ENCODE data around the gene FAM181A. TPM values are rescaled to one million over a fixed set of nuclear protein-coding genes. Genes with fewer than 3 reads are reported as not detected.
A peak's percentile ranks its signal among the peaks of the same experiment; 100 is the strongest.

FAM181A gene
- total and polyA plus RNA-seq, 4 experiments from 2014 or later, result not detected

- Mint-ChIP-seq H3K27me3 (no peaks in the 10 kb centered on the region), H3K9me3 (no peaks in the 10 kb centered on the region), H3K27ac (peak overlapping the region in 1 of 7 donors; percentile 61), H3K36me3 (no peaks in the 10 kb centered on the region), H3K4me3 (no peak overlapping the region), H3K4me1 (no peaks in the 10 kb centered on the region)
- ChIA-PET CTCF (ENCODE audit: partially characterized antibody) (interaction anchor here (1.1 to 1.4 kb wide), 2 partner anchors 9 to 10 kb away, joined by 3 read pairs; no protein-coding TSS in a partner anchor), POLR2A (ENCODE audit: partially characterized antibody) (no interaction called here)
- Histone ChIP-seq H3K27me3 (ENCODE audit: insufficient read depth, low read length) (no peaks in the 10 kb centered on the region), H3K4me1 (ENCODE audit: insufficient read depth, low read length) (no peaks in the 10 kb centered on the region), H3K9me3 (ENCODE audit: control insufficient read depth in 1 of 2, low read length in 2 of 2) (no peaks in the 10 kb centered on the region), H3K4me3 (ENCODE audit: low read length in 2 of 2) (no peak overlapping the region), H3K36me3 (ENCODE audit: insufficient read depth, low read length) (no peaks in the 10 kb centered on the region), H3K27ac (ENCODE audit: low read depth, low read length) (no peak overlapping the region)
- intact Hi-C loops (cut with micrococcal nuclease), result no loop called here
- DNase-seq, result no peak
Measured at GRCh38 chr14:93930296-93930988, 3.3 kb downstream of the FAM181A start.

GRCh38 chr14:93930989-93931307, 3.8 kb downstream of the FAM181A start:
- intact Hi-C loops (cut with micrococcal nuclease), result no loop called here
- ChIA-PET CTCF (ENCODE audit: partially characterized antibody) (interaction anchor here (1.4 kb wide), 1 partner anchor 8 kb away, joined by 3 read pairs; no protein-coding TSS in a partner anchor), POLR2A (ENCODE audit: partially characterized antibody) (no interaction called here)
- Histone ChIP-seq H3K4me1 (ENCODE audit: insufficient read depth, low read length) (no peaks in the 10 kb centered on the region), H3K4me3 (ENCODE audit: low read length in 2 of 2) (no peak overlapping the region), H3K27ac (ENCODE audit: low read depth, low read length) (no peak overlapping the region), H3K9me3 (ENCODE audit: control insufficient read depth in 1 of 2, low read length in 2 of 2) (no peaks in the 10 kb centered on the region), H3K27me3 (ENCODE audit: insufficient read depth, low read length) (no peaks in the 10 kb centered on the region), H3K36me3 (ENCODE audit: insufficient read depth, low read length) (no peaks in the 10 kb centered on the region)
- no peak for DNase-seq
- no peaks in the 10 kb centered on the region for H3K36me3 Mint-ChIP-seq
- no peak overlapping the region for H3K27ac Mint-ChIP-seq
- no peaks in the 10 kb centered on the region for H3K27me3 Mint-ChIP-seq
- no peak overlapping the region for H3K4me3 Mint-ChIP-seq
- H3K4me1 Mint-ChIP-seq, result no peaks in the 10 kb centered on the region
- no peaks in the 10 kb centered on the region for H3K9me3 Mint-ChIP-seq

- Mint-ChIP-seq H3K27ac (no peak overlapping the region), H3K27me3 (no peaks in the 10 kb centered on the region), H3K4me1 (peaks cover 0 to 3% (median 1%) of the 10 kb centered on the region in 4 donors), H3K4me3 (no peak overlapping the region), H3K36me3 (peaks cover 0 to 2% of the 10 kb centered on the region in 2 donors), H3K9me3 (no peaks in the 10 kb centered on the region)
- no peaks in the 10 kb centered on the region for H3K27me3 ChIP-seq (ENCODE audit: insufficient read depth, low read length)
- ChIA-PET CTCF (ENCODE audit: partially characterized antibody) (interaction anchor here (34.5 kb wide), 1 partner anchor 35 kb away, joined by 1377 read pairs; the partner anchor contains the start of gene ASB2), POLR2A (ENCODE audit: partially characterized antibody) (no interaction called here)
- no peak for DNase-seq
- intact Hi-C loops (cut with micrococcal nuclease), result no loop called here
- H3K36me3 ChIP-seq (ENCODE audit: insufficient read depth, low read length), result no peaks in the 10 kb centered on the region
- H3K4me3 ChIP-seq (ENCODE audit: low read length in 2 of 2), result no peak overlapping the region
- no peaks in the 10 kb centered on the region for H3K9me3 ChIP-seq (ENCODE audit: control insufficient read depth in 1 of 2, low read length in 2 of 2)
- H3K4me1 ChIP-seq (ENCODE audit: insufficient read depth, low read length), result no peaks in the 10 kb centered on the region
- no peak overlapping the region for H3K27ac ChIP-seq (ENCODE audit: low read depth, low read length)
Measured at GRCh38 chr14:93932642-93933041, 5.5 kb downstream of the FAM181A start.

- Mint-ChIP-seq H3K4me3 (no peak overlapping the region), H3K36me3 (peaks cover 0 to 2% of the 10 kb centered on the region in 2 donors), H3K27ac (no peak overlapping the region), H3K4me1 (peaks cover 2 to 7% (median 5%) of the 10 kb centered on the region in 4 donors), H3K27me3 (no peaks in the 10 kb centered on the region), H3K9me3 (no peaks in the 10 kb centered on the region)
- DNase-seq, result no peak
- H3K4me3 ChIP-seq (ENCODE audit: low read length in 2 of 2), result no peak overlapping the region
- ChIA-PET POLR2A (ENCODE audit: partially characterized antibody) (no interaction called here), CTCF (ENCODE audit: partially characterized antibody) (interaction anchor here (0.8 to 34.5 kb wide), 4 partner anchors 32 to 101 kb away, joined by 3 to 1377 read pairs (median 226); partner anchors contain the start of genes ASB2 and CCDC197)
- no peaks in the 10 kb centered on the region for H3K27me3 ChIP-seq (ENCODE audit: insufficient read depth, low read length)
- no peaks in the 10 kb centered on the region for H3K9me3 ChIP-seq (ENCODE audit: control insufficient read depth in 1 of 2, low read length in 2 of 2)
- H3K27ac ChIP-seq (ENCODE audit: low read depth, low read length), result no peak overlapping the region
- H3K36me3 ChIP-seq (ENCODE audit: insufficient read depth, low read length), result no peaks in the 10 kb centered on the region
- H3K4me1 ChIP-seq (ENCODE audit: insufficient read depth, low read length), result peaks cover 3% of the 10 kb centered on the region
- intact Hi-C loops (cut with micrococcal nuclease), result no loop called here
Measured at GRCh38 chr14:93935213-93935612, 8.1 kb downstream of the FAM181A start.

- POLR2A ChIA-PET (ENCODE audit: partially characterized antibody), result interaction anchor here (8.4 kb wide), 1 partner anchor 36 kb away, joined by 146 read pairs; no protein-coding TSS in a partner anchor
- Histone ChIP-seq H3K4me3 (ENCODE audit: low read length in 2 of 2) (no peak overlapping the region), H3K36me3 (ENCODE audit: insufficient read depth, low read length) (no peaks in the 10 kb centered on the region), H3K27me3 (ENCODE audit: insufficient read depth, low read length) (no peaks in the 10 kb centered on the region), H3K27ac (ENCODE audit: low read depth, low read length) (no peak overlapping the region), H3K9me3 (ENCODE audit: control insufficient read depth in 1 of 2, low read length in 2 of 2) (no peaks in the 10 kb centered on the region), H3K4me1 (ENCODE audit: insufficient read depth, low read length) (peaks cover 3% of the 10 kb centered on the region)
- DNase-seq, result peak in 1 of 5 donors; percentile 26
- CTCF ChIA-PET (ENCODE audit: partially characterized antibody), result interaction anchor here (0.9 to 34.5 kb wide), 5 partner anchors 9 to 100 kb away, joined by 3 to 1377 read pairs (median 6); partner anchors contain the start of genes ASB2 and CCDC197
- Mint-ChIP-seq H3K27ac (peak overlapping the region in 3 of 7 donors; percentile 8 to 54 (median 19)), H3K9me3 (no peaks in the 10 kb centered on the region), H3K4me1 (peaks cover 2 to 13% (median 8%) of the 10 kb centered on the region in 4 donors), H3K27me3 (no peaks in the 10 kb centered on the region), H3K4me3 (peak overlapping the region in 1 of 8 donors; percentile 52), H3K36me3 (peaks cover 0 to 2% of the 10 kb centered on the region in 2 donors)
- intact Hi-C loops (cut with micrococcal nuclease), result no loop called here
Measured at GRCh38 chr14:93936245-93936644, 9.1 kb downstream of the FAM181A start.

- no peak overlapping the region for H3K4me3 ChIP-seq (ENCODE audit: low read length in 2 of 2)
- H3K27me3 Mint-ChIP-seq, result no peaks in the 10 kb centered on the region
- peaks cover 0 to 2% of the 10 kb centered on the region in 2 donors for H3K36me3 Mint-ChIP-seq
- no peak overlapping the region for H3K4me3 Mint-ChIP-seq
- no peak overlapping the region for H3K27ac Mint-ChIP-seq
- H3K36me3 ChIP-seq (ENCODE audit: insufficient read depth, low read length), result no peaks in the 10 kb centered on the region
- H3K9me3 ChIP-seq (ENCODE audit: control insufficient read depth in 1 of 2, low read length in 2 of 2), result no peaks in the 10 kb centered on the region
- DNase-seq, result no peak
- no peaks in the 10 kb centered on the region for H3K27me3 ChIP-seq (ENCODE audit: insufficient read depth, low read length)
- H3K9me3 Mint-ChIP-seq, result no peaks in the 10 kb centered on the region
- peaks cover 2 to 13% (median 8%) of the 10 kb centered on the region in 4 donors for H3K4me1 Mint-ChIP-seq
- H3K4me1 ChIP-seq (ENCODE audit: insufficient read depth, low read length), result peaks cover 3% of the 10 kb centered on the region
- ChIA-PET POLR2A (ENCODE audit: partially characterized antibody) (interaction anchor here (8.4 kb wide), 1 partner anchor 35 kb away, joined by 146 read pairs; no protein-coding TSS in a partner anchor), CTCF (ENCODE audit: partially characterized antibody) (interaction anchor here (0.9 to 34.5 kb wide), 9 partner anchors 10 to 246 kb away, joined by 3 to 1377 read pairs (median 6); partner anchors contain the start of genes ASB2, CCDC197 and OTUB2)
- no peak overlapping the region for H3K27ac ChIP-seq (ENCODE audit: low read depth, low read length)
- intact Hi-C loops (cut with micrococcal nuclease), result no loop called here
Measured at GRCh38 chr14:93936926-93937325, 9.8 kb downstream of the FAM181A start.

- Histone ChIP-seq H3K9me3 (ENCODE audit: control insufficient read depth in 1 of 2, low read length in 2 of 2) (no peaks in the 10 kb centered on the region), H3K4me3 (ENCODE audit: low read length in 2 of 2) (no peak overlapping the region), H3K27ac (ENCODE audit: low read depth, low read length) (no peak overlapping the region), H3K36me3 (ENCODE audit: insufficient read depth, low read length) (no peaks in the 10 kb centered on the region), H3K27me3 (ENCODE audit: insufficient read depth, low read length) (no peaks in the 10 kb centered on the region), H3K4me1 (ENCODE audit: insufficient read depth, low read length) (peaks cover 3% of the 10 kb centered on the region)
- no peaks in the 10 kb centered on the region for H3K27me3 Mint-ChIP-seq
- ChIA-PET POLR2A (ENCODE audit: partially characterized antibody) (interaction anchor here (5.7 to 8.4 kb wide), 2 partner anchors 27 to 35 kb away, joined by 67 to 146 read pairs; no protein-coding TSS in a partner anchor), CTCF (ENCODE audit: partially characterized antibody) (interaction anchor here (0.9 to 34.5 kb wide), 7 partner anchors 9 to 246 kb away, joined by 3 to 1377 read pairs (median 6); partner anchors contain the start of genes ASB2, CCDC197 and OTUB2)
- no peak for DNase-seq
- peaks cover 0 to 2% of the 10 kb centered on the region in 2 donors for H3K36me3 Mint-ChIP-seq
- peak overlapping the region in 3 of 8 donors; percentile 10 to 62 (median 36) for H3K4me3 Mint-ChIP-seq
- intact Hi-C loops (cut with micrococcal nuclease), result no loop called here
- peak overlapping the region in 1 of 7 donors; percentile 18 for H3K27ac Mint-ChIP-seq
- peaks cover 2 to 13% (median 8%) of the 10 kb centered on the region in 4 donors for H3K4me1 Mint-ChIP-seq
- no peaks in the 10 kb centered on the region for H3K9me3 Mint-ChIP-seq
Measured at GRCh38 chr14:93937519-93937918, 10.4 kb downstream of the FAM181A start.
